A673 (cell line): ENCODE measurements around the gene RAD51C. TPM values are rescaled to one million over a fixed set of nuclear protein-coding genes. Genes with fewer than 3 reads are reported as not detected.

Source experiments
- BruUV-seq: library from RNA; stranded (reverse); fragments of 400-500 nt; replicated peaks from 2 replicates; lab custom pipeline; 2021; lab: Mats Ljungman, UMichigan
- CTCF ChIA-PET: fragments of 300-600 bp; sonication (Branson Sonifier 250); formaldehyde crosslinking; loops from one replicate; lab custom pipeline; 2022; ENCODE audit warnings: antibody characterized with exemption; lab: Charles Lee
- POLR2A ChIA-PET: fragments of 300-600 bp; sonication (Branson Sonifier 250); formaldehyde crosslinking; loops from one replicate; lab custom pipeline; 2022; ENCODE audit warnings: antibody characterized with exemption; ENCODE audit not compliant: low non-redundant PET; lab: Charles Lee
- DNase-seq: peaks from one replicate; pipeline ENCODE4 v3.0.0-alpha.2; 2015; ENCODE audit warnings: low spot score
- H3K27ac ChIP-seq: fragments of 200-600 bp; sonication (generic); 2 replicates; pipeline ENCODE4 v1.5.1; 2016; ENCODE audit warnings: mixed run types, low read depth, mild to moderate bottlenecking, mixed read lengths, antibody characterized with exemption, low read length; ENCODE audit not compliant: poor library complexity, severe bottlenecking
- H3K27me3 ChIP-seq: fragments of 200-600 bp; sonication (generic); replicated peaks from 2 replicates; pipeline ENCODE4 v1.6.1; 2017; ENCODE audit warnings: mixed run types, low read depth, mild to moderate bottlenecking, mixed read lengths, antibody characterized with exemption, low read length; ENCODE audit not compliant: insufficient read depth, poor library complexity
- H3K36me3 ChIP-seq: fragments of 200-600 bp; sonication (generic); 2 replicates; pipeline ENCODE4 v1.6.1; 2016; ENCODE audit warnings: mixed run types, mild to moderate bottlenecking, mixed read lengths, antibody characterized with exemption, low read length; ENCODE audit not compliant: insufficient read depth, poor library complexity, severe bottlenecking
- H3K4me1 ChIP-seq: fragments of 200-600 bp; sonication (generic); 2 replicates; pipeline ENCODE4 v1.6.1; 2017; ENCODE audit warnings: mixed run types, mild to moderate bottlenecking, mixed read lengths, antibody characterized with exemption, low read length; ENCODE audit not compliant: insufficient read depth, poor library complexity, severe bottlenecking
- H3K4me3 ChIP-seq: fragments of 200-600 bp; sonication (generic); 2 replicates; pipeline ENCODE4 v1.5.1; 2016; ENCODE audit warnings: low read depth, mixed run types, mild to moderate bottlenecking, mixed read lengths, low read length; ENCODE audit not compliant: poor library complexity, severe bottlenecking
- H3K9me3 ChIP-seq: fragments of 200-600 bp; sonication (generic); 2 replicates; pipeline ENCODE4 v1.6.1; 2016; ENCODE audit warnings: mixed run types, low read depth, mild to moderate bottlenecking, mixed read lengths, antibody characterized with exemption, low read length; ENCODE audit not compliant: poor library complexity, severe bottlenecking
- CTCF ChIP-seq: fragments of 300-800, 200-600 bp; sonication (generic); conservative IDR thresholded peaks from 2 replicates; pipeline ENCODE4 v1.5.1; 2017; ENCODE audit warnings: low read depth, mild to moderate bottlenecking, antibody characterized with exemption, low read length, moderate library complexity, mixed read lengths
- EZH2 ChIP-seq: fragments of 200-600 bp; sonication (generic); IDR thresholded peaks from 2 replicates; pipeline ENCODE4 v1.6.1; 2017; ENCODE audit warnings: borderline replicate concordance, low read depth, mild to moderate bottlenecking, mixed read lengths, antibody characterized with exemption, low read length; ENCODE audit not compliant: poor library complexity, severe bottlenecking
- intact Hi-C: fragments of 100-400 bp; cut with micrococcal nuclease; formaldehyde crosslinking; loops from one replicate; pipeline ENCODE4 v1.10.0; 2022; ENCODE audit not compliant: unreplicated experiment
- total RNA-seq: library from RNA; stranded (reverse); gene quantifications from 2 replicates; pipeline ENCODE4 v1.2.3, GENCODE V29; 2021

The RAD51C gene
- total RNA-seq, 1 experiment from 2014 or later: 80.4 TPM

GRCh38 chr17:58722696-58723095 lies 30.3 kb downstream of the RAD51C start:
- ChIA-PET CTCF (no interaction called here), POLR2A (no interaction called here)
- no peaks in the 10 kb centered on the region for H3K9me3 ChIP-seq
- intact Hi-C loops: no loop called here
- no peaks in the 10 kb centered on the region for H3K4me1 ChIP-seq
- no TSS peak for BruUV-seq
- no peaks in the 10 kb centered on the region for H3K27me3 ChIP-seq
- no peak overlapping the region for H3K27ac ChIP-seq
- DNase-seq: no peak
- no peak for TF ChIP-seq EZH2
- TF ChIP-seq CTCF: no peak
- H3K36me3 ChIP-seq: no peaks in the 10 kb centered on the region
- no peak overlapping the region for H3K4me3 ChIP-seq

GRCh38 chr17:58728798-58729197 lies 36.4 kb downstream of the RAD51C start:
- intact Hi-C loops: no loop called here
- no peak overlapping the region for H3K27ac ChIP-seq
- H3K36me3 ChIP-seq: peaks cover 5% of the 10 kb centered on the region
- TF ChIP-seq CTCF (no peak), EZH2 (no peak)
- no peaks in the 10 kb centered on the region for H3K9me3 ChIP-seq
- no peak overlapping the region for H3K4me3 ChIP-seq
- no TSS peak for BruUV-seq
- peak; percentile 5 for DNase-seq
- H3K4me1 ChIP-seq: no peaks in the 10 kb centered on the region
- CTCF ChIA-PET: no interaction called here
- POLR2A ChIA-PET: no interaction called here
- H3K27me3 ChIP-seq: no peaks in the 10 kb centered on the region

- ChIA-PET POLR2A (no interaction called here), CTCF (no interaction called here)
- intact Hi-C loops: no loop called here
Measured at GRCh38 chr17:58730937-58731336, 38.5 kb downstream of the RAD51C start.

More at GRCh38 chr17:58730937-58731336, 38.5 kb downstream of the RAD51C start:
- no peaks in the 10 kb centered on the region for H3K4me1 ChIP-seq
- BruUV-seq: no TSS peak
- no peak overlapping the region for H3K27ac ChIP-seq
- H3K36me3 ChIP-seq: peaks cover 5% of the 10 kb centered on the region
- no peak for TF ChIP-seq EZH2
- no peak for TF ChIP-seq CTCF
- no peaks in the 10 kb centered on the region for H3K9me3 ChIP-seq
- no peak overlapping the region for H3K4me3 ChIP-seq
- DNase-seq: no peak
- no peaks in the 10 kb centered on the region for H3K27me3 ChIP-seq
